CD1c-positive myeloid dendritic cell (primary cell): ENCODE measurements around the gene ATP9B.
"Not testable (repeated sequence)": the region's sequence is repeated elsewhere in the genome, so short reads cannot be mapped to it uniquely, and the experiment has no call there.

Experiments
- DNase-seq: peaks from one replicate; pipeline ENCODE4 v3.0.0-alpha.2; 2016; ENCODE audit errors: extremely low spot score

ATP9B gene

DNA sequence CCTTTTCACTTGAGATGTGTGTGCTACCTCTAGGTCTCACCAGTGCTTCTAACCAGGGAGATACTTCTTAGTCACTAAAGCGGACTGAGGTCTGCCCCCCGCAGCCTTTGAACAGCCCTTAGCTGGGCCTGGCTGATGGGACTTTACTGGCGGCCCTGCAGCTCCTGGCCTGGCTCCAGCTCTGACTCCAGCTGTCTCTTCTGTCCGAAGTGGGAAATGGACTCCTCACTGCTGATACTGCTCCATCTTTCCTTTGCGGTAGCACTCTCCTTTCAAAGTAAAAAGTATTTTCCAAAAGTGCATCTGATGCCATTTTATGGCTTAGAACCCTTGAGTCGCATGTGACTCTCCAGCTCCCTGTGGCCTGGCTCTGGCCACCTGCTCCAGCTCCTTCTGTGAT is 64.5 kb downstream of the ATP9B start:
- DNase-seq: no peak

DNA sequence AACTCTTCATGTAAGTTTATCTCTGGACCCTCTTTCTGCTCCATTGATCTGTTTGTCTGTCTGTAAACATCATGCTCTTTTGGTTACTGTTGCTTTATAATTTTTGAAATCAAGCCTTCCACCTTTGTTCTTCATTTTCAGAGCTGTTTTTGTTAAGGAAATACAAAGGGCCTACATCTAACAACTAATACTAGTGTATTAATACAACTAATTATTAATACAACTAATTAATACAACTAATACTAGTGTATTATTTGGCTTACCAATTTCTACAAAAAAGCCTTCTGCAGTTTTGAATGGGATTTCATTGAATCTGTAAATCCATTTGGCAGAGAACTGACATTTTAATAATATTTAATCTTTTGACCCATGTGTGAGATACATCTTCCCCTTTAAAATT is 66.7 kb downstream of the ATP9B start:
- DNase-seq: no peak

DNA sequence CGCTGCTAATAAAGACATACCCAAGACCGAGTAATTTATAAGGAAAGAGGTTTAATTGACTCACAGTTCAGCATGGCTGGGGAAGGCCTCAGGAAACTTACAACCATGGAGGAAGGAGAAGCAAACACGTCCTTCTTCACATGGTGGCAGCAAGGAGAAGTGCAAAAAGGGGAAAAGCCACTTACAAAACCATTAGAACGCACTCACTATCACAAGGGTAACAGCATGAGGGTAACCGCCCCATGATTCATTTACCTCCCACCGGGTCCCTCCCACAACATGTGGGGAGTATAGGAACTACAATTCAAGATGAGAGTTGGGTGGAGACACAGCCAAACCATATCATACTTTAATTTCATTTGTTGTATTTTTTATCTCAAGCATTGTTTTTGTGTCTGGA is 67.5 kb downstream of the ATP9B start:
- peak; percentile 75 for DNase-seq

DNA sequence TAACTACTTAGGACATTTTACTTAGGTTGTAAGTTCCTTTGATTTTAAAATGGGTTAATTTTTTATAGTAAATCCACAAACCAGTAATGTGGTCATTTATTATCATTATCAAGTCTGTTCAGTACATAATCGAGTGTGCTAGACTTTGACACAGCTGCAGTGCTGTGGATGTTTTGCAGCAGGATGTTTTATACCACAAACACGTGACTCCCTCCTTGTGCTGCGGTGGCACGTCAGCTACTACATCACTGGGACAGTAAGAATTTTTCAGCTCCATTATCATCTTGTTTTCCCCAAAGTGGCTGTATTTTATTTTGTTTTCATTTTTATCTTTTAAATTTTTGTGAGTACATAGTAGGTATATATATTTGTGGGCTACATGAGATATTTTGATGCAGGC is 70.0 kb downstream of the ATP9B start:
- no peak for DNase-seq

DNA sequence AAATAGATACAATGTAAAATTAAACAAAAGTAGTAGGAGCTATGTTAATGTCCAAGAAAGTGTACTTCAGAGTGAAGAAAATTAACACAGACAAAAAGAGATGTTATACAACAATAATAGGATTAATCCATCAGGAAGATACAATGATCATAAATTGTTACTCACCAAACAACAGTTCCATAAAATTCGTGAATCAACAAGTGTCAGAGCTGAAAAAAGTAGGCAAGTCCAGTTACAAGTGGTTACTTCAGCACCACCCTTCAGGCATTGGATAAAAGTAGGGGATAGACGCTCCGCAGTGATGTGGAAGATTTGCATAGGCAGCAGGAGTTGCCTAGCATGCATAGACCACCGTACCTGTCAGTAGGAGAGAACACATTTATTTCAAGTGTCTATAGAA is 77.8 kb downstream of the ATP9B start:
- no peak for DNase-seq

DNA sequence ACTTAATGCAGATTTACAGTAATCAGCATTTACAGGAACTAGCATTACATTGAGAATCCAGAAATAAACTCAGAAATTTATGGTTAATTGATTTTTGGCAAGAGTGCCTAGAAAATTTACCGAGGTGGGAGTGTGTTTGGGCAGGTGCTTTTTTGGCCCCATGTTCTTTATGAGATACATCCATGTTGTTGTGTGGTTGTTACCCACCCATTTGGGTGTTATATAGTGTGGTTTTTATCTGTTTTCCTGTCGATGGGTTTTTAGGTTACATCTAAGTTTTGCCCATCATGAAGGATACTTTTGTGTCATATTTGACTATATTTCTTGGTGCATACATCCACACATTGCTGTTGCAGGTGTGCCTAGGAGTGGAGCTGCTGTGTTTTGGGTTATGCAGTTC is 82.0 kb downstream of the ATP9B start:
- no peak for DNase-seq

DNA sequence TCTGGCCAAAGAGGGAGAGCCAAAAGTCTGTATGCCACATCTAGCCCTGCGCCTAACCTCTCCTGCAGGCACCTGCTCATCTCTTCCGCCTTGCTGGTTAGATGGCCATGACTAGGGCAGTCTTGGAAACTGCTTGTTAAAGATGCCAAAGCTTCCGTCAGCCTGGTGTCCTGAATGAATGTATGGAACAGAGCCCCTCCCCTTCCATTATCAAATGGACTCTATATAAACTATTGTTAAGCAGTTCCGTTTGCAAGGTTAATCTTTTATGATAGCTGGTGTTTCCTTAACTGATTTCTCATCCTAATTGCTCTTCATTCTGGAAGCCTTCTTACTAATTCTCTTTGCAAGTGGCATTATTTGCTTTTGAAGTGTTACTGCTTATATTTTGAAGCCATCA is 87.1 kb downstream of the ATP9B start:
- DNase-seq: no peak

DNA sequence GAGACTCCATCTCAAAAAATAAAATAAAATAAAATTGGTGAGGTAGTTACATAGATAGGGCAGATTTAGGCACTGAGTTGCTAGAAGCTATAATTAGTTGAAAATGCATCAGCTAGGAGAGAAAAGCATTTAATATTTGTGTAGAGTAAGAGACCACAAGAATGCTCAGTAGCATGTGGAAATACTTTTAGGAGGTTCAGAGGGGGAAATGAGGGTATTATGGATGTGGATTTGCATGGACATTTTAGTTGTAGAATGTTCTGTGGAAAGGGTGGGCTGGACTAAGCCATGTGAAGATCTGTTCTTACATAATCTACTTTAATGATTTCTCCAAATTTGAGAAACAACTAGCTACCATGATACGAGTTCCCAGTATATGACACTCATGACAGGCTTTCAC is 95.5 kb downstream of the ATP9B start:
- DNase-seq: no peak

DNA sequence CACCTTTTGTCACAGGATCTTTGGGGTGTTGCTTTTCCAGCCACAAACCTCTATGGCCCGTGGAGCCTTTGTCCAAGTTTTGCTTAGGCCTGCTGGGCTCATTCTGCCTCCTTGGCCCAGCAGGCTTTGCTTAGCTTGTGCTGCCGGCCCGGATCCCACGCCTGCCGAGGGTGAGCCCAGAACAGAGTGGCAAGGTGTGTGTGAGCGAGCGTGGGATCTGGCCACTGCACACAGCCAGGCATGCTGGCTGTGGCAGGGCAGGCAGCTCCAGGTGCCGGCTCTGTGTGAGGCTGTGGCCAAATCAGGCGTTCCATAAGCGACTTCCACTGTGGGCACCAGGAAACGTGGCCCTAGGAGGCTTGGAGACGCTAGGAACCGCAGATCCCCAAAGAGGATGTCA is 97.5 kb downstream of the ATP9B start:
- DNase-seq: no peak

DNA sequence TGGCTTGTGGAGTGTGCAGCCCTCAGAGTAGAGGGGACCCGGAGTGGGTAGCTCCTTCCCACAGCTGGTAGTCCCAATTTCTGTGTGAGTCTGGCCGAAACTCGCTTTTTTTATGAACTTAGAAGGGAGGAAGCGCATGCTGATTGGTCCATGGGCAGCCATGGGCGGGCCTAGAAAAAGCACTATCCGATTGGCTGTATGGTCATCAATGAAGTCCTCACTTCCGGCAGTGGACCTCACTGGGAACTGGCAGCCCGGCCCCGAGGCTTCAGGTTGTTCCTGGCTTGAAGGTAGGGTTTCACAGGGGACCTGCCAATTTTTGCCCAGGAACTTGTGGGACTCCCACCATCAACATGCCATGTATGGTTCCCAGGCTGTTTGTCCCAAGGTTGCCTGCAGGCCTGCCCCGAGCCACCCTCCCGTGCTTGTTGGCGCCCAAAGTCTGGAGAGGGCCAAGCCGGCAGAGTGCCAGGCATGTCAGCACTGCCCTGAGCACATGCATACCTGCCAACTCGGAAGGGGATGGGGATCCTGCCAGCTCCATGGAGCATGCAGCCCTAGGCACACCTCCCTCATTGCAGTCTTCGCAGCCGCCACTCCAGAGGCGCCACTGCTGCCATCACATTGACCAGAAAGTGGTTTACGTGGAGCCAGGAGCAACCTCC is 98.5 kb downstream of the ATP9B start:
- no peak for DNase-seq

DNA sequence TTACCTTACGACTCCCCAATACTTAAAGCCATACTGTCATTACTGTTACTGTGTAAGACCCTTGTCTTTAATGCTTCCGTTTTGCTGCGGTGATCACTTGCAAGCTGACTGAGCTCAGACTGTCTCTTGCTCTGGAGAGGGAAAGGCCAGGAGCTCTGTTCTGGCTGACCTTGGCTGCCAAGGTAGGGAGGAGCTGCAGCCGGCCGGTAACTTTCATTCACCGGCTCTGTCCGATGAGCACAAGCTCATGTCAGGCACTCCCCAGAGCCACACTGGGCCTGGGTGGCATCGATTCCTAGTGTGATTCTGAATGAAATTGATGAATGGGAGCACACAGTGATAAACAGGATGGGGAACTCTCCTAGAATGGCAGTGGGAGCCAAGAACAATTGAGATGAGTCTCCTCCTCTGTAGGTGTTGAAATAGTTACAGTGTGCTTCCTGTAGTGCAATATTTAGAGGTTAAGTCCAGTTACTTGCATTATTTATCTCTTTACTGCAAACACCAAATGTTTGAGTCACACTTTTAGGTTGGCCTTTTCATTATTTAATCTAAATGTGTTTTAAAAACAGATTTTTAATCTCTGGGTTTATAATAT is 100.9 kb downstream of the ATP9B start:
- peak; percentile 1 for DNase-seq

DNA sequence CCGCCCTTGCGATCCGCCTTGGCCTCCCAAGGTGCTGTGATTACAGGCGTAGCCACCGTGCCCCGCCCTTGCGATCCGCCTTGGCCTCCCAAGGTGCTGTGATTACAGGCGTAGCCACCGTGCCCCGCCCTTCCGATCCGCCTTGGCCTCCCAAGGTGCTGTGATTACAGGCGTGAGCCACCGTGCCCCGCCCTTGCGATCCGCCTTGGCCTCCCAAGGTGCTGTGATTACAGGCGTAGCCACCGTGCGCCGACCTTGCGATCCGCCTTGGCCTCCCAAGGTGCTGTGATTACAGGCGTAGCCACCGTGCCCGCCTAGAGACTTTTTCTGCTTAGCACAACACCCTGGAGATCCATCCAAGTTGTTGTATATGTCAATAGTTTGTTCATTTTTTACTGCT is 103.1 kb downstream of the ATP9B start:
- not testable (repeated sequence) for DNase-seq

DNA sequence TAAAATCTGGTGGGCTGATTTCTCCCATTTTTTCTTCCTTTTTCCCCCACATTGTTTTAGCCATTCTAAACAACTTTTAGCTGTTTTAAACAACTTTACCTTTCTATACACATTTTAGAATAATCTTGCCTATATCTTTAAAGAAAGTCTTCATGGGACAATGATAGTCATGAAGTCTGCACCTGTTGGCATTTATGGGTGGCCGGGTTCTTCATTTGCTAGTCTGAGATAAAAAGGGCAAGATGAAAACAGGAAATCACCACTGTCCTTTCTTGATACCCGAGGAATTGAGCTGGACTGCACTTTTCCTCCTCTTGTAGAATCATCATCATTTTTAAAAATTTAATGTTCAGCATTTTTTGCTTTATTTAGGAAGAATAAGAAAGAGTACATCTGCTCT is 104.5 kb downstream of the ATP9B start:
- no peak for DNase-seq

DNA sequence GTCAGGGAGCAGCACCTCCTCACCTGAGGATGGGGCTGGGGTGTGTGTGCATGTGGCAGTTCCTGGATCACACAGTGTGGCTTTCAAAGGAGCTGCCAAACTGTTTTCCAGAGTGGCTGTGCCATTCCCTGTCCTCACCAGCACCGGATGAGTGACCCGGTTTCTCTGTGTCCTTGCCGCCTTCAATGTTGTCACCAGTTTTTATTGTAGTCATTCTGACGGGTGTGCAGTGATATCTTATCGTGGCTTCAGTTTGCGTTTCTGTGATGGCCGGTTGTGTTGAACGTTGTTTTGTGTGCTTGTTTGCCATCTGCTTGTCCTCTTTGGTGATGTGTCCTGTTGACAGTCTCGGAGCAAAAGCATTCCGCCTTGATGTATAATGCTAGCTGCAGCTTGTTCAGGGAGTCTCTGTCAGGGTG is 108.9 kb downstream of the ATP9B start:
- no peak for DNase-seq

DNA sequence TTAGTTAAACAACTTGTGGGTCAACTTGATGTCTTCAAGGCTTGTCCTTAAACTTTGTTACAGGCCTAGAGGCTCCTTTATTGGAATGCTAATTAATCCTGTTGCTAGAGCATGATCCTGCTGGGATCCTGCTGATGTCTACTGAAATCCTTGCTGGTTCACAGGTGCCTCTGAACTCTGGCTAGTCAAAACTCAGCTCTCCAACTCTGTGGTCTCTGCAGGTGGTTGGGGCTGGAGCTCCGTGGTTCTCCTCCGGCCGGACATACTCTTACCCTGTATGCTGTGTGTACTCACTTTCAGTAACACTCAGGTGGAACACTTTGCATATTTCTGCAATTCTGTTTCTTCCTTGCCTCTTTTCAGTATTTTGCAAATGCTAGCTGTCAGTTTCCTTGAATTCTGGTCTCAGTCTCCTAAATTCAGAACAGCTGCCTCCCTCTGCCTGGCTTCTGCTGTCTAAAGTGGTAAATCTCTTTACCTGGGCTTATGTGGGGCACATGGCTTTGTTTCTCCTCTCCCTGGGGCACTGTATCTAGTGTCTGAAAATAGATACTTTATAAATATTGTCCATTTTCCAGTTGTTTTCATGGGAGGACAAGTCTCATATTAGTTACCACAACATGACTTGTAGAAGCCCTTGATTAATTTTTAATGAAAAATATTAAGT is 113.0 kb downstream of the ATP9B start:
- DNase-seq: no peak

DNA sequence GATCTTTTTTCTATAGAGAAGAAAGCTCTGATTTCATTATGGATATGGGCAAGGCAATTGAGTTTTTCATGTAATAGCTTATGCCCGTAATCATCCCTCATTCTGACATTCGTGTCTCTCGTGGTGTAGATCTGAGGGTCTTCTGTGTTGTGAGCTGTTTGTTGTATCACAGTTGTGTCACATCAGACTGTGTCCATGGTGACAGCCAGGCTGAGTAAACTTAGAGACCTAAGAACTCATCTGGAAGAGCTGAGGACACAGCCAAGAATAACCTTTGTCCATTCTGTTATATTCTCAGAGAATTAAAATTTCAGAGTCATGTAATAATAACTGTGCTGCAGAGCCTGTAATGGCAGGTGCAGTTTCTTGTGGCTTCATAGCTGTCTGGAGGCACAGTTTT is 116.5 kb downstream of the ATP9B start:
- no peak for DNase-seq

DNA sequence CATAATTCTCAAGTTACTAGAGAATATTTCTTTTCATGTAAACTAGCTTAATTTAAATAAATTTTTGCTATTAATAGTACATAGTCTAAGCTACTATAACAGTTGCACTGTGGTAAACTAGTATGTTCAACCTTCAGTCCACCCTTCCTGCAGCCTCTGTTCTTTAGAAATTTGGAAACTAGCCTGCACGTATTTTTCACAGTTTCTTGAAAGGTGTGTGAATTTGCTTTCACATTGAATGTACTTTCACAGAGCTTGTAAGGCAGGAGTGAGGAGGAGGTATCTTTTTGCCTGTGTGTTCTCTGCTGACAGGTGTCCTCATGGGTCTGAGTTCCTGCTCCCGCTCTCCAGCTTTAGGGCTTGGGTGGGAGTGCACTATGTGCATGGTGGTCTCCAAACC is 117.5 kb downstream of the ATP9B start:
- DNase-seq: no peak

DNA sequence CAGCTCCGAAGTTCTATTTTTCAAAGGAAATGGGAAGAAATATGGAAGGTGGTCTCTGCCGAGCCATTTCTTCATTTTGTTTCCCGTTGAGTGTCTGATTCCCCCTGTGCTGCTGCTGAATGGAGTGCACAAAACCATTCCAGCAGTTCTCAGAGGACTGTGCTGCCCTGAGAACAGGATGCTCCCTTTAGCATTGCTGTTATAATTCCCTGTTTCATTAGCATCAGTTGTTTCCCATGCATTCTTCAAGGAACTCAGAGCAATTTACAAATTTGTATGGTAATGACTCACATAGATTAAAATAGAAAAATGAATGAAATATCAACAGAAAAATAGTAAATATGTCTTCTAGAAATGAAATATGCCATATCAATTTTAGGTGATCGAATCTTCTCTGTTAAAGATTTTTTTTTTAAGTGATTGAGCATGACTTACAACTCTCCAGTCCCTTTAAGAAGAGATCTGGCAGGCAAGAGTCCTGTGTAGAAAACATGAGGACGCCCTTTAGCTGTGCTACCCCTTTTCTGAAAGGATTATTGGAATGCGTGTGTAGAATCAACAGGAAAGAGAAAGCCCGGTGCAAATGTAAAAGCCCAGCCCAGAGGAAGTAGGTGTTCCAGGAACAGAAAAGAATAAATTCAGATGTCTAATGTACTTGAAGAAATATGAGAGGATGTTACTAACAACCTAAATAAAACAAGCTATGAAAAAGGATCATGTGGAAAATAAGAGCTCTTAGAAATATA is 118.5 kb downstream of the ATP9B start:
- no peak for DNase-seq

DNA sequence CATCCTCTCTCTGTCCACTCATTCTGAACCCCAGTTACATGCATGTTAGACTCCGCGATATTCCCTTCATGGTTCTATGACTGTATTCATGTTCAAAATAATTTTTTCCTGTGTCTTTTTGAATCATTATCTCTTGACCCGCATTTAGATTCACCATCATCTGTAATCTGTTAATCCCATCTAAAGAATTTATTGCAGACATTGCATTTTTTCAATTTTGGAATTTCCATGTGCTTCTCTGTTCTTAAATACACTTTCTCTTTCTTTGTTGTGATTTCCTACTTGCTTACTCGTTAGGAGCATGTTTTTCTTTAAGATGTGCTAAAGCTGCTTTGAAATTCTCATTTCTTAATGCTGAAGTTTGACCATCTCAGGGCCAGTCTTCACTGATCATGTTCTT is 122.2 kb downstream of the ATP9B start:
- DNase-seq: no peak

DNA sequence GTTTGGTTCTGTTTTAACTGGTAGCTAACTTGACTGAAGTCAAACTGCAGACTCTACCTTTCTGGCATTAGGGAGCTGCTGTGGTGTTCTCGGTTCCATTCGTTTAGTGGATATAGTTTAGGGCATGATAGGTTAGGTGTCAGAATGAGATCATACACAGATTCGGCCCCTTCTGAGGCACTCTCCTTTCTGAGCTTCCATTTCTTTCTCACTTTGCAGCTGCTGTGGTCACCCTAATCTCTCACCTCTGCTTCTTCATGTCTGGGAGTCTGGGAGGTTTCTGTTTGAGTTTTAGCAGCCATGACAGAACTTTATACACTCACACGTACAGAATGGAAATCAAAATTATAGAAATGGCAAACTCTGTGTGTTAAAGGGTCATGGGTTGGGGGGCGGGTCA is 122.8 kb downstream of the ATP9B start:
- DNase-seq: no peak

DNA sequence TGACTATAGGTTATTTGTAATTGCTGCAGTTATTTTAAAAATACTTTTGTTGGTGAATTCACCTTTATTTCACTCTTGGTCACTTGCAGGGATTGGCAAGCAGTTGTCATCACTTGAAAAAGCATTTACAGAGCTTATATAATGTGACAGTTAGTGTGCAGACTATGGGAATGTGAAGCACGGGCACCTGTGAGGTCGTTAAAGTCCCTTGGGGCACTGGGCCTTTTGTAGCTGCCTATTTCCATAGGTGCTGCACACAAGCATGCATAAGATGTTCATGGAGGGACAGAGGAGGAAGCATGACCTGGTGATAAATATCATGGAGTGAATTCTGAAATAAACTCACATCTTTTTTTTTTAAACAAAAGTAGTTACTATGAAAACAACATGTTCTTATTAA is 124.6 kb downstream of the ATP9B start:
- no peak for DNase-seq

DNA sequence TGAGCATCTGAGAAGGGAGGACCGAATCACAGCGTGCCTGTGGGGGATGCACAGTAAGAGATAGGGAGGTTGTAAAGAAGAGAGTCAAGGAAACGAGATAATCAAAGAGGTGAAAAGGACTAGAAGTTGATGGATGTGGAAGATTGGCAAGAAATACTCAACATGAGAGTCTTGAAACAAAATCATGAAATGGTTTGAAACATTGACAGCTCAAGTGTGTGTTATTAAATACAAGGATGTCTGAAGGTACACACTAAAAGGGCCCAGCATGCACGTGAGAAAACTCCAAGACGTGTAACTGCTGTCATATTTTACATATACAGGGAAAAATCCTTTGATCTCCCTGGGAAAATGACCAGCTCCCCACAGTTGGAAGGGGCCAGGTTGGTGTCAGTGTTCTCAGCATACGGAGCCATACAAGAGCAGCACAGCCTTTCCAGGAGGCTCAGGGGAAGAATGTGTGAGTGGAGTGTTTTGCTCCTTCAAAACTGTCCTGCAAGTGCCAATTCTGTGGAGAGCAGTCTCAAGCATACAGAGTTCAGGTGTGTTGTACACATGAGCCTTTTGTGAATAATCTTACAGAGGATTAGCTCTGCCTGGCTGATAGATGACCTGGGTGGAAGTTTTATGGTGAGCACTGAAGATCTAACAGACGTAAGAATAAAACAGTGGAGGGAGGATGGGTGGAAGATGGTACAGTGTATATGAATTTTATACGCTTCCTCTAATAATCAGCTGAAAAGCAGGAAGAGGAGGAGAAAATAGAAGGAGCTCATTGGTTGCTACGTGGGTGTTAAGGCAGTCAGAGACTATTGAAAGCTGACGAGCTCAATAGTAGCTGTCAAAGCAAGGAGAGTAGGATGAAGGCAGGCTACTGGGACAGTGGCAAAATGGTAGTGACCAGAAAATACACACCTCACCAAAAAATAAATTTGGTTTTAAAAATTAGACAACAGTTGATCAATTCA is 126.8 kb downstream of the ATP9B start:
- no peak for DNase-seq
